Measurements from ENCODE around the gene TEFM. TPM values are rescaled to one million over a fixed set of nuclear protein-coding genes. Genes with fewer than 3 reads are reported as not detected.
"Not testable (repeated sequence)": the region's sequence is repeated elsewhere in the genome, so short reads cannot be mapped to it uniquely, and the experiment has no call there.

TEFM gene
- total RNA-seq, 6 experiments from 2014 or later = 12.7 to 14.5 (median 13.5) TPM

DNA sequence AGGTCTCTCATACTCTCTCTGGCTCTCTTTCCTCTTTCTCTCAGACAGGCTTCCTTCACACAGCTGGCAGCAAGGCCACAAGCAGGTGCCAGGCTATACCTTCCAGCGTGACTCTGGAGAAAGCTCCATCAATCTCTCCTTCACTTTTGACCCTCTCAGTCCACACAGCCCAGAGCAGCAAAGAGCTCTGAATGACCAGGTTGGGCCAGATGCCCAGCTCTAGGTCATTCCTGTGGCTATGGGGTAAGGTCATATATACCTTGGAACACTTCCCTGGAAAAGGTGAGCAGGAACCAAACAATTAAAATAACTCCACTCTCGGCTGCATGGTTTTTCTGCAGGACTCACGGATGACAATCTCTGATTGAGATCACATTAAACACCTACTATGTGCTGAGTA lies 24.5 kb upstream of the TEFM start:
- Mint-ChIP-seq H3K27me3 (ENCODE audit: insufficient read depth) (peaks cover 29% of the 10 kb centered on the region), H3K27ac (no peak overlapping the region), H3K4me1 (ENCODE audit: low read depth) (no peaks in the 10 kb centered on the region), H3K9me3 (no peaks in the 10 kb centered on the region), H3K4me3 (no peak overlapping the region), H3K36me3 (ENCODE audit: low read depth) (no peaks in the 10 kb centered on the region)
- no peak for DNase-seq
- TF ChIP-seq, protein P1, sequence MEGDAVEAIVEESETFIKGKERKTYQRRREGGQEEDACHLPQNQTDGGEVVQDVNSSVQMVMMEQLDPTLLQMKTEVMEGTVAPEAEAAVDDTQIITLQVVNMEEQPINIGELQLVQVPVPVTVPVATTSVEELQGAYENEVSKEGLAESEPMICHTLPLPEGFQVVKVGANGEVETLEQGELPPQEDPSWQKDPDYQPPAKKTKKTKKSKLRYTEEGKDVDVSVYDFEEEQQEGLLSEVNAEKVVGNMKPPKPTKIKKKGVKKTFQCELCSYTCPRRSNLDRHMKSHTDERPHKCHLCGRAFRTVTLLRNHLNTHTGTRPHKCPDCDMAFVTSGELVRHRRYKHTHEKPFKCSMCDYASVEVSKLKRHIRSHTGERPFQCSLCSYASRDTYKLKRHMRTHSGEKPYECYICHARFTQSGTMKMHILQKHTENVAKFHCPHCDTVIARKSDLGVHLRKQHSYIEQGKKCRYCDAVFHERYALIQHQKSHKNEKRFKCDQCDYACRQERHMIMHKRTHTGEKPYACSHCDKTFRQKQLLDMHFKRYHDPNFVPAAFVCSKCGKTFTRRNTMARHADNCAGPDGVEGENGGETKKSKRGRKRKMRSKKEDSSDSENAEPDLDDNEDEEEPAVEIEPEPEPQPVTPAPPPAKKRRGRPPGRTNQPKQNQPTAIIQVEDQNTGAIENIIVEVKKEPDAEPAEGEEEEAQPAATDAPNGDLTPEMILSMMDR (IDR thresholded peaks at IDR 0.05) = no peak

DNA sequence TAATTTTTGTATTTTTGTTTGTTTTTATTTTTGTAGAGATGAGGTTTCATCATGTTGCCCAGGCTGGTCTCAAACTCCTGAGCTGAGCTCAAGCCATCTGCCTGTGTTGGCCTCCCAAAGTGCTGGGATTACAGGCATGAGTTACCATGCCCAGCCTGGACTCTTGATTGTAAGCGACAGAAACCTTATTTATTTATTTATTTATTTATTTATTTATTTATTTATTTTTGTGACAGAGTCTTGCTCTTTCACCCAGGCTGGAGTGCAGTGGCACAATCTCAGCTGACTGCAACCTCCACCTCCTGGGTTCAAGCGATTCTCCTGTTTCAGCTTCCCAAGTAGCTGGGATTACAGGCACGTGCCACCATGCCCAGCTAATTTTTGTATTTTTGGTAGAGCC lies 23.8 kb upstream of the TEFM start:
- H3K9me3 Mint-ChIP-seq; H3K27ac Mint-ChIP-seq; DNase-seq; H3K36me3 Mint-ChIP-seq (ENCODE audit: low read depth); H3K4me3 Mint-ChIP-seq; H3K4me1 Mint-ChIP-seq (ENCODE audit: low read depth): not testable (repeated sequence)
- H3K27me3 Mint-ChIP-seq (ENCODE audit: insufficient read depth) = peaks cover 28% of the 10 kb centered on the region

DNA sequence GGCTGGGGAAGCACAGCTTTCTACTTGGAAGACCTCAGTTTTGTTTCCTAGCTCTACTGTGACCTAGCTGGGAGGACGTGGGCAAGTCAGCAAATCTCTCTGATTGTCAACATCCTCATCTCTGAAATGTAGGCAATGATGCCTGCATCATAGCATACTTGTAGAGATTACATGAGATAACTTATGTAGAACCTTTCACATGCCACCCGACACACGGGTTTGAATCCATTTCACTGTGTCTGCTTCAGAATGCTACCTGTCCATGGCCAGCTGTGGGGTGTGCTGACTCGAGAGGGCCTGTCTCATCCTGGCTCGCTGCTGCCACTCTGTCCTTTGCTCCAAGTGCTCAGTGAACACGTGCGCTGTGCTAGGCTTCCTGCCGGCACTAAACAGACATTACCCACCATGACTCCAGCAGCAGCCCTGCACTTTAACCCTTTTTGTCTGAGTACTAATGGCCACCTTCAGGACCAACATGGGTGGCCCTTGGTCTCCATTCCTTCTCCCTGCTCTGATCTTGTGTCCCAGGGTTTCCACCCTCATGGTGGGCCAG lies 23.1 kb upstream of the TEFM start:
- no peak for DNase-seq
- H3K9me3 Mint-ChIP-seq = no peaks in the 10 kb centered on the region
- no peaks in the 10 kb centered on the region for H3K4me1 Mint-ChIP-seq (ENCODE audit: low read depth)
- no peaks in the 10 kb centered on the region for H3K36me3 Mint-ChIP-seq (ENCODE audit: low read depth)
- H3K4me3 Mint-ChIP-seq = no peak overlapping the region
- H3K27ac Mint-ChIP-seq = no peak overlapping the region
- TF ChIP-seq, protein P1 (IDR thresholded peaks at IDR 0.05) = no peak
- peaks cover 28% of the 10 kb centered on the region for H3K27me3 Mint-ChIP-seq (ENCODE audit: insufficient read depth)

DNA sequence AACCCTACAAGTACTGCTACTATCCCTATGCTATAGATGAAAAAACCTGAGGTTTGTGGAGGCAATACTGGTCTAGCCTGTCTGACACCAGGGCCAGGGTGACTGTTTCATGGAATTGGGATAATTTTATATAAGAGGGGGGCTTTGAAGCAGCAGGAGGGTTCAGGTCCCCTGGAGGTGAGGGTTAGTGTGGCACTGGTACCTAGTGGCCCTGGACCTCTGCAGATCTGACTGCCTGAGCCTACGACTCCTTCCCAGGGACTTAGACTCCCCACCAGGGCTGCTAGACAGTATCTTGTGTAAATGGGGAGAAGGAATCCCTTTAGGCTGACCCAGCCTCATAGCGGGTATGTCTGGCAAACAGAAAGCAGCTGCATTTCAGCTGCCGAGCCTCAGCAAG lies 22.5 kb upstream of the TEFM start:
- TF ChIP-seq, protein P1 (IDR thresholded peaks at IDR 0.05) = no peak
- Mint-ChIP-seq H3K4me1 (ENCODE audit: low read depth) (no peaks in the 10 kb centered on the region), H3K4me3 (no peak overlapping the region), H3K27ac (no peak overlapping the region), H3K9me3 (no peaks in the 10 kb centered on the region), H3K27me3 (ENCODE audit: insufficient read depth) (peaks cover 29% of the 10 kb centered on the region), H3K36me3 (ENCODE audit: low read depth) (no peaks in the 10 kb centered on the region)
- no peak for DNase-seq

DNA sequence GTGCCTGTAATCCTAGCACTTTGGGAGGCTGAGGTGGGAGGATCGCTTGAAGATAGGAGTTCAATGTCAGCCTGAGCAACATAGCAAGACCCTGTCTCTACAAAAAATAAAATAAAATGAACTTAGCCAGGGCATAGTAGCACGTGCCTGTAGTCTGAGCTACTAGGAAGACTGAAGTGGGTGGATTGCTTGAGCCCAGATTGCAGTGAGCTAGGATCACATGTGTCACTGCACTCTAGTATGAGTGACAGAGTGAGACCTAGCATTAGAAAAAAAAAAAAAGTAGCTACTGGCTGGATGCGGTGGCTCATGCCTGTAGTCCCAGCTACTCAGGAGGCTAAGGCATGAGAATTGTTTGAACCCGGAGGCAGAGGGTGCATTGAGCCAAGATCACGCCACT lies 21.7 kb upstream of the TEFM start:
- no peaks in the 10 kb centered on the region for H3K9me3 Mint-ChIP-seq
- TF ChIP-seq, protein P1 (IDR thresholded peaks at IDR 0.05) = no peak
- H3K36me3 Mint-ChIP-seq (ENCODE audit: low read depth) = no peaks in the 10 kb centered on the region
- peaks cover 3% of the 10 kb centered on the region for H3K4me1 Mint-ChIP-seq (ENCODE audit: low read depth)
- peaks cover 34% of the 10 kb centered on the region for H3K27me3 Mint-ChIP-seq (ENCODE audit: insufficient read depth)
- H3K4me3 Mint-ChIP-seq = no peak overlapping the region
- no peak overlapping the region for H3K27ac Mint-ChIP-seq
- DNase-seq = no peak

DNA sequence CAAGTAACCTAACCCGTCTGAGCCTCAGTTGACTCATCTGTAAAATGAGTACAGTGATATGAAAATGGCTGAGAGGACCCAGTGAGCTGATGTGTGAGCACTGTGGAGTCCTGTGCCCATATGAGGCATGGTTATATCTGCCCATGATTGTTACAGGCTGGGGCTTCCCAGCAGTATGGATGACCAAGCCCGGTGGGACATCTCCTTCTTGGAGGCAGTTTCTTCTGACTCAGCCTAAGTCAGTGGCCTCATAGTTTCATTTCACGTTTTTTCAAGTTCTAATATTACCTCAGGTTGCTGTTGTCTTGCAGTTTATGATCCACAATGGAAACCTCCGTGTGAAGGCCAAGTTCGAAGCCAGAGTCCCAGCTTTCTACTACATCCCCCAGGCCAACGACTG lies 20.5 kb upstream of the TEFM start:
- Mint-ChIP-seq H3K36me3 (ENCODE audit: low read depth) (no peaks in the 10 kb centered on the region), H3K4me1 (ENCODE audit: low read depth) (peaks cover 6% of the 10 kb centered on the region), H3K4me3 (no peak overlapping the region), H3K9me3 (no peaks in the 10 kb centered on the region), H3K27ac (no peak overlapping the region), H3K27me3 (ENCODE audit: insufficient read depth) (peaks cover 38% of the 10 kb centered on the region)
- TF ChIP-seq, protein P1 (IDR thresholded peaks at IDR 0.05) = no peak
- DNase-seq = no peak

Data from HFFc6 (cell line).